GM12892 (cell line): ENCODE measurements around the gene COMMD7.

Source experiments
- POLR2A ChIP-seq: IDR thresholded peaks from 2 replicates; pipeline ENCODE4 v1.6.1; 2011; ENCODE audit warnings: low read depth, low read length, control low read depth
- POLR2AphosphoS5 ChIP-seq: IDR thresholded peaks from 2 replicates; pipeline ENCODE4 v1.6.1; 2011; ENCODE audit warnings: low read depth, low read length, control low read depth
- TAF1 ChIP-seq: IDR thresholded peaks from 2 replicates; pipeline ENCODE4 v1.6.1; 2011; ENCODE audit warnings: low read depth, mild to moderate bottlenecking, control low read depth, low read length, borderline replicate concordance

DNA sequence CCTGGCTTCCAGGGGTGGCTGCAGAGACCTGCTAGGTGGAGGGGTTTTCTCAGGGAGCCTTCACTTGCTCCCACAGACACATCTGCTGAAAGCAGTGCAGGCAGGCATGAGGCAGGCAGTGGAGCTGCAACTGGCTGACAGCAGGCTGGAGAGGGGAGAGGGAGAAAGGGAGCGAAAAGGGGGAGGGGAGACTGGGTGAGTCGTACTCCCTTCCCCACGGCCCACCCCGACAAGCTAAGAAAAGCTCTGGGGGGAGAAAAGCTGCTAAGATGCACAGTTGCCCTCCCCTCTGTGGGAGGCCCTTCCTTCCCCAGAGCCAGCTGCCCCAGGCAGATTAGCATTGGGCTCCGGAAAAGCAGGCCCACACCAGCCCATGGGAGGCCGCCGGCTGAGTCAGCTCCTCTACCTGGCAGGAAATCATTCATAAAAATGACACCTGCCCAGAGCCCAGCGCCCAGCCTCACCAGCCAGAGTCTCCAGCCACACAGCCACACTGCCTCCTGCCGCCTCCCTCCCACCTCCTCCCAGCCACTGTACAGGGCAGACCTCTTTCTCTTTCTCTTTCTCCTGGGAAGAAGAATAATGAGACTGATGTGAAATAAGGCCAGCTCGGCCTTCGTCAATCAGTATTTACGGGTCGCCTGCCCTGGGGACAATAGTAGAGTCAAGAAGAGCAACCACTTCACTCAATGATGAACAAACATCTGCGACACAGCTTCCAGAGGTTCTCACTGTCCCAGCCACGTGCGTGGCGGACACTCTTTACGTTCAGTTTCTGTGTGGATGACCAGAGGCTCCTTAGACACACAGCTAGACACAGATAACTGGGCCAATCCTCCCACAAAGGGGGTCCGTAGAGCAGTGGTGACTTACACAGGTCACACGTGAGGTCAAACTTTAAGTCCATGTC, 61.8 kb downstream of the COMMD7 start:
- no peak for TF ChIP-seq POLR2A
- no peak for TF ChIP-seq TAF1
- no peak for TF ChIP-seq POLR2AphosphoS5
